ENCODE measurements around the gene SWAP70.

- TF ChIP-seq CTCF (conservative IDR thresholded peaks at IDR 0.05; ENCODE audit: low read depth in 2 of 2): no peak
- TF ChIP-seq ETS1 (IDR thresholded peaks at IDR 0.05): no peak
- TF ChIP-seq REST (IDR thresholded peaks at IDR 0.05; ENCODE audit: unreplicated experiment): no peak
- TF ChIP-seq STAT1 (IDR thresholded peaks at IDR 0.05; ENCODE audit: unreplicated experiment): no peak
- TF ChIP-seq EZH2 (IDR thresholded peaks at IDR 0.05; ENCODE audit: low read depth, unreplicated experiment): no peak
These were observed 75.4 kb downstream of the SWAP70 start for GRCh38 chr11:9739123-9739900.
